Effector CD8-positive, alpha-beta T cell (primary cell): ENCODE measurements around the gene TMEM192.
"Not testable (repeated sequence)": the region's sequence is repeated elsewhere in the genome, so short reads cannot be mapped to it uniquely, and the experiment has no call there.

ENCODE experiments used
- DNase-seq: peaks from one replicate; lab custom pipeline; 2025; lab: John Stamatoyannopoulos, UW

TMEM192 gene

GRCh38 chr4:165092187-165092586 is 20.5 kb downstream of the TMEM192 start:
- DNase-seq = not testable (repeated sequence)

- DNase-seq = no peak
Observed at GRCh38 chr4:165088366-165088765, 24.3 kb downstream of the TMEM192 start.

- no peak for DNase-seq
Observed at GRCh38 chr4:165085946-165086345, 26.7 kb downstream of the TMEM192 start.

- DNase-seq = not testable (repeated sequence)
Observed at GRCh38 chr4:165084787-165085186, 27.9 kb downstream of the TMEM192 start.

GRCh38 chr4:165079476-165079875 is 33.2 kb downstream of the TMEM192 start:
- no peak for DNase-seq

- DNase-seq = no peak
Observed at GRCh38 chr4:165077034-165077578, 35.6 kb downstream of the TMEM192 start.

GRCh38 chr4:165073346-165073745 is 39.3 kb downstream of the TMEM192 start:
- DNase-seq = not testable (repeated sequence)

GRCh38 chr4:165070560-165070959 is 42.1 kb downstream of the TMEM192 start:
- DNase-seq = no peak

GRCh38 chr4:165060938-165061337 is 51.7 kb downstream of the TMEM192 start:
- DNase-seq = no peak

- no peak for DNase-seq
Observed at GRCh38 chr4:165059386-165059785, 53.3 kb downstream of the TMEM192 start.

GRCh38 chr4:165058666-165059065 is 54.0 kb downstream of the TMEM192 start:
- DNase-seq = no peak

- no peak for DNase-seq
Observed at GRCh38 chr4:165055601-165056000, 57.1 kb downstream of the TMEM192 start.

GRCh38 chr4:165053645-165054044 is 59.0 kb downstream of the TMEM192 start, which contains the start of gene TRIM75:
TRIM75 (plus strand) TSS chr4:165053866; CDS start chr4:165059148, 5,282 bp downstream.
- DNase-seq = no peak

GRCh38 chr4:165052627-165053026 is 60.0 kb downstream of the TMEM192 start:
- DNase-seq = no peak

- no peak for DNase-seq
Observed at GRCh38 chr4:165048170-165048569, 64.5 kb downstream of the TMEM192 start.

- DNase-seq = no peak
Observed at GRCh38 chr4:165031436-165032211, 81.0 kb downstream of the TMEM192 start, which contains the start of gene TRIM60. TRIM60 (plus strand) TSS chr4:165031999; CDS start chr4:165040073, 8,074 bp downstream.

GRCh38 chr4:165027762-165028402 is 84.8 kb downstream of the TMEM192 start:
- no peak for DNase-seq

- DNase-seq = not testable (repeated sequence)
Observed at GRCh38 chr4:165025782-165026181, 86.9 kb downstream of the TMEM192 start.
